ENCODE data around the gene REXO1. TPM values are rescaled to one million over a fixed set of nuclear protein-coding genes. Genes with fewer than 3 reads are reported as not detected.

REXO1 gene
- total and polyA plus RNA-seq, 2 donors (not counting 1 experiment from before 2014, with no cell fraction given), result 6.1 to 6.8 TPM

DNA sequence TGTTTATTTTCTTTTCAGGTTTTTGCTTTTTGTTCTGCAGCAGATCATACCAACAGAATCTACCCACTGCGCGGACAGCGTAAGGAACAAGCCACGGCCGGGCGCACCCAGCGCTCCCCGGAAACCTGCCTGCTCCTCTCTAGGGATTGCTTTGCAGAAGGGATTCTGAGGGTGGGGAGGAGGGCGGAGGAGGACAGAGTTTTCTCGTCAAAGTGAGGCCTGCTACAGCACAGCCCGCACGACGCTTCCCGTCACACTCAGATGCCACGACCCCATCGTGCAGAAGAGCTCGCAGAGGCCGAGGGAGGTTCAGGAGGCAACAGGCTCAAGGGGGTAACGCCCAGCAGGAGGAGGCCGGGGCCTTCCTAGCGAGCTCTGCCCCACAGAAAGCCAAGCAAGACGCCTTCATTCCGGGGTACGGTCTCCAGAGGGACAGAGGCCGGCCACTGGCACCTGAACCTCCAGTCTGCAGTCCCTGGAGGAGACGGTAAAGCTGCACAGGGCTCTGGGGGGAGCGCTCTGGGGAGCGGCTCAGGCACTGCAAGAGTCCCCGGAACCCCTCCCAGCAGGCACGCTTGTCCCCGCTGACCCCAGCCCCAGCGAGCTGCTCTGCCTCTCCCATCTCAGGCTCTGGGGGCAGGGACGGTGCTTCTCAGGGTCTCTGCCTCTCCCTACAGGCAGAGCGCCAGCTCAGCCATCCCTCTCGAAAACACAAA is 6.9 kb downstream of the REXO1 start:
- no peak for DNase-seq (ENCODE audit: low read depth in 2 of 2)
- Histone ChIP-seq H4K20me1 (ENCODE audit: control insufficient read depth, extremely low read depth, insufficient read depth, low read length) (no peaks in the 10 kb centered on the region), H3K9ac (ENCODE audit: insufficient read depth, low read length) (peak overlapping the region; percentile 37), H3K79me2 (ENCODE audit: control insufficient read depth, insufficient read depth, low read length) (peaks cover 90% of the 10 kb centered on the region), H3K4me3 (replicated peaks in 1 of 4; ENCODE audit: control extremely low read depth in 1 of 4, insufficient read depth in 1 of 4, low read depth in 3 of 4, low read length in 4 of 4) (peak overlapping the region in 1 of 4 experiments; percentile 17), H3K9me3 (ENCODE audit: control insufficient read depth, insufficient read depth, low read depth, low read length) (no peaks in the 10 kb centered on the region), H2AFZ (ENCODE audit: low read length) (no peak overlapping the region), H3K36me3 (ENCODE audit: control insufficient read depth, insufficient read depth, low read length) (peaks cover 9% of the 10 kb centered on the region), H3K4me1 (ENCODE audit: control insufficient read depth, extremely low read depth, insufficient read depth, low read length) (no peaks in the 10 kb centered on the region), H3K4me2 (ENCODE audit: extremely low read depth, insufficient read depth, low read length) (no peak overlapping the region), H3K27ac (ENCODE audit: insufficient read depth, low read length) (peak overlapping the region; percentile 50), H3K27me3 (ENCODE audit: control insufficient read depth, insufficient read depth, low read length) (no peaks in the 10 kb centered on the region)
- TF ChIP-seq, protein P1, sequence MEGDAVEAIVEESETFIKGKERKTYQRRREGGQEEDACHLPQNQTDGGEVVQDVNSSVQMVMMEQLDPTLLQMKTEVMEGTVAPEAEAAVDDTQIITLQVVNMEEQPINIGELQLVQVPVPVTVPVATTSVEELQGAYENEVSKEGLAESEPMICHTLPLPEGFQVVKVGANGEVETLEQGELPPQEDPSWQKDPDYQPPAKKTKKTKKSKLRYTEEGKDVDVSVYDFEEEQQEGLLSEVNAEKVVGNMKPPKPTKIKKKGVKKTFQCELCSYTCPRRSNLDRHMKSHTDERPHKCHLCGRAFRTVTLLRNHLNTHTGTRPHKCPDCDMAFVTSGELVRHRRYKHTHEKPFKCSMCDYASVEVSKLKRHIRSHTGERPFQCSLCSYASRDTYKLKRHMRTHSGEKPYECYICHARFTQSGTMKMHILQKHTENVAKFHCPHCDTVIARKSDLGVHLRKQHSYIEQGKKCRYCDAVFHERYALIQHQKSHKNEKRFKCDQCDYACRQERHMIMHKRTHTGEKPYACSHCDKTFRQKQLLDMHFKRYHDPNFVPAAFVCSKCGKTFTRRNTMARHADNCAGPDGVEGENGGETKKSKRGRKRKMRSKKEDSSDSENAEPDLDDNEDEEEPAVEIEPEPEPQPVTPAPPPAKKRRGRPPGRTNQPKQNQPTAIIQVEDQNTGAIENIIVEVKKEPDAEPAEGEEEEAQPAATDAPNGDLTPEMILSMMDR (conservative IDR thresholded peaks at IDR 0.05 in 1 of 2, IDR thresholded peaks at IDR 0.05 in 1 of 2; ENCODE audit: low read depth in 1 of 2, low read length in 2 of 2), result no peak
- TF ChIP-seq EZH2 (IDR thresholded peaks at IDR 0.05; ENCODE audit: low read length, missing control alignments), result no peak

DNA sequence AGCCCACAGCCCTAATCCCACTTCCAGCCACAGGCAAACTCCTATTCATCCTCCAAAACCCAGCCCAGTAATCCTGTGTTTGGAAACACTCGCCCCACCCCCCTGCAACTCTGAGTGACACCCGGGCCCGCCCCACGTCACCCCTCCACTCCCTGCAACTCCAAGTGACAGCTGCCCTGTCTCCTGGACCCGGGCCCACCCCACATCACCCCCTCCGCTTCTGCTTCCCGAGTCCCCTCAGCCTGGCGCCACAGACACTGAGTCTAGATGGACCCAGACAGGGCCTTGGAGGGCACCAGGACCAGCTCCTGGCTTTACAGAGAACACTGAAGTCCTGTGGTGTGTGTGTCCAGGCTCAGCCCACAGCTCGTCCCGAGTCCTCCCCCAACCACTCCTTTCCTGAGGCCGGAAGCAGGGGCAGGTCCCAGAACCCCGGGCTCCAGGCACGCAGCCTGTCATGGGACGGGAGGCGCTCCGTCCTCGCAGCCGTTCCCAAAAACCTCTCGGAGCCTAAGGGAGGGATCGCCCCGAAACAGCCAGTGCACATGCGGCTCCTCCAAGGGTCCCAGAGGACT is 7.7 kb downstream of the REXO1 start:
- Histone ChIP-seq H3K36me3 (ENCODE audit: control insufficient read depth, insufficient read depth, low read length) (peaks cover 8% of the 10 kb centered on the region), H3K4me1 (ENCODE audit: control insufficient read depth, extremely low read depth, insufficient read depth, low read length) (no peaks in the 10 kb centered on the region), H3K4me2 (ENCODE audit: extremely low read depth, insufficient read depth, low read length) (no peak overlapping the region), H2AFZ (ENCODE audit: low read length) (no peak overlapping the region), H3K79me2 (ENCODE audit: control insufficient read depth, insufficient read depth, low read length) (peaks cover 90% of the 10 kb centered on the region), H3K27ac (ENCODE audit: insufficient read depth, low read length) (peak overlapping the region; percentile 50), H3K27me3 (ENCODE audit: control insufficient read depth, insufficient read depth, low read length) (no peaks in the 10 kb centered on the region), H3K4me3 (replicated peaks in 1 of 4; ENCODE audit: control extremely low read depth in 1 of 4, insufficient read depth in 1 of 4, low read depth in 3 of 4, low read length in 4 of 4) (no peak overlapping the region), H4K20me1 (ENCODE audit: control insufficient read depth, extremely low read depth, insufficient read depth, low read length) (no peaks in the 10 kb centered on the region), H3K9me3 (ENCODE audit: control insufficient read depth, insufficient read depth, low read depth, low read length) (no peaks in the 10 kb centered on the region), H3K9ac (ENCODE audit: insufficient read depth, low read length) (peak overlapping the region; percentile 23)
- no peak for DNase-seq (ENCODE audit: low read depth in 2 of 2)
- TF ChIP-seq, protein P1 (conservative IDR thresholded peaks at IDR 0.05 in 1 of 2, IDR thresholded peaks at IDR 0.05 in 1 of 2; ENCODE audit: low read depth in 1 of 2, low read length in 2 of 2), result no peak
- TF ChIP-seq EZH2 (IDR thresholded peaks at IDR 0.05; ENCODE audit: low read length, missing control alignments), result no peak

DNA sequence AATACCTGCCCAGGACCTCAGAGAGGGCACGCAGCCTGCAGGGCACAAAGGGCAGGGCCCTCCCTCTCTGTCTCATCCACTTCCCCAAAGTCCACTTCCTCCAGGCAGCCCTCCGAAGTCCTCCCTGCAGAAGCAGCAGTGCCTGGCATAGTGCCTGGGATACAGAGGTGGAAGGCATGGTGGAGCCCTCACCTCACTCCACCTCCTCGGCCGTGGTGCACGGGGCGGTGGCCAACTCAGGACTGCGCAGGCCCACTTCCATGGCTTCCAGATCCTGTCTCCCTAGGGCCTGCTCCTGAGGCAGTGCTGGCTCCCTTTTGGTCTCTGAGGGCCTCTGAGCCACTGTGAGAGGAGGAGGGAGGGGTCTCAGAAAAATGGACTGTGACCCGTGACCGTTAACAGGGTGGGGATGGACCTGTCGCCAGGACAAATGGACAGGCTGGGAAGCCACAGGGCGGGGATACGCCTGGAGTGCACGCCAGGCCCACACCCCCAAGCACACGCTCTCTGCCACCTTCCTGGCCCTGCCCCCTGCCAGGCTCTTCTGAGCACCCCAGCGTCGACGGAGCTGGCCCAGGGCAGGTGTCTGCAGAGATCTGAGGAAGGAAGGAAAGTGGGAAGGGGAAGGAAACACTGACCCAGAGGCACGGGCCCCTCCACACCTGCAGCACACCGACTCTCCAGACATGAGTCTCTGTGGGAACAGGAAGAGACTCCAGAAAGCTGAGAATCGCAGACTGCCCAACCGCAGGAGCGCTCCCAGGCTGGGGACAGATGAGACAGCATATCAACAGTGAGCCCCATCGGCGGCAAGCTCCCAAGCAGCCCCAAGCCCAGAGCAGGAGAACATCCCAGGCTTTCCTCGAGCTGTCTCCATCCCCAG is 8.4 kb downstream of the REXO1 start:
- peaks cover 5% of the 10 kb centered on the region for H3K36me3 ChIP-seq (ENCODE audit: control insufficient read depth, insufficient read depth, low read length)
- no peak overlapping the region for H3K4me2 ChIP-seq (ENCODE audit: extremely low read depth, insufficient read depth, low read length)
- H3K79me2 ChIP-seq (ENCODE audit: control insufficient read depth, insufficient read depth, low read length), result peaks cover 89% of the 10 kb centered on the region
- H3K27me3 ChIP-seq (ENCODE audit: control insufficient read depth, insufficient read depth, low read length), result no peaks in the 10 kb centered on the region
- H3K9ac ChIP-seq (ENCODE audit: insufficient read depth, low read length), result no peak overlapping the region
- H3K27ac ChIP-seq (ENCODE audit: insufficient read depth, low read length), result no peak overlapping the region
- H3K4me1 ChIP-seq (ENCODE audit: control insufficient read depth, extremely low read depth, insufficient read depth, low read length), result peaks cover under 1% of the 10 kb centered on the region
- no peak for TF ChIP-seq EZH2 (IDR thresholded peaks at IDR 0.05; ENCODE audit: low read length, missing control alignments)
- TF ChIP-seq, protein P1 (conservative IDR thresholded peaks at IDR 0.05 in 1 of 2, IDR thresholded peaks at IDR 0.05 in 1 of 2; ENCODE audit: low read depth in 1 of 2, low read length in 2 of 2), result no peak
- H4K20me1 ChIP-seq (ENCODE audit: control insufficient read depth, extremely low read depth, insufficient read depth, low read length), result no peaks in the 10 kb centered on the region
- H2AFZ ChIP-seq (ENCODE audit: low read length), result no peak overlapping the region
- DNase-seq (ENCODE audit: low read depth in 2 of 2), result no peak
- H3K4me3 ChIP-seq (replicated peaks in 1 of 4; ENCODE audit: control extremely low read depth in 1 of 4, insufficient read depth in 1 of 4, low read depth in 3 of 4, low read length in 4 of 4), result no peak overlapping the region
- H3K9me3 ChIP-seq (ENCODE audit: control insufficient read depth, insufficient read depth, low read depth, low read length), result no peaks in the 10 kb centered on the region
